HG03025 (cell line): ENCODE results near the gene UGGT1.
"Not testable (repeated sequence)": the region's sequence is repeated elsewhere in the genome, so short reads cannot be mapped to it uniquely, and the experiment has no call there.

Source experiments
- ATAC-seq: cut with Tn5 transposase; IDR thresholded peaks from one replicate; pipeline ENCODE4 v1.9.1; 2021; ENCODE audit warnings: mild to moderate bottlenecking, moderate library complexity; ENCODE audit not compliant: unreplicated experiment, low FRiP score

Gene UGGT1

GRCh38 chr2:128170776-128171175, 79.8 kb downstream of the UGGT1 start:
- ATAC-seq = no peak

GRCh38 chr2:128172191-128172590, 81.2 kb downstream of the UGGT1 start:
- no peak for ATAC-seq

- not testable (repeated sequence) for ATAC-seq
Measured at GRCh38 chr2:128174067-128174466, 83.1 kb downstream of the UGGT1 start.

- ATAC-seq = no peak
Measured at GRCh38 chr2:128177315-128177714, 86.3 kb downstream of the UGGT1 start.

- no peak for ATAC-seq
Measured at GRCh38 chr2:128178149-128178649, 87.2 kb downstream of the UGGT1 start.

GRCh38 chr2:128178650-128179460, 87.9 kb downstream of the UGGT1 start:
- no peak for ATAC-seq

GRCh38 chr2:128179461-128179755, 88.4 kb downstream of the UGGT1 start:
- ATAC-seq = no peak

- no peak for ATAC-seq
Measured at GRCh38 chr2:128180031-128180430, 89.0 kb downstream of the UGGT1 start.

GRCh38 chr2:128185576-128185975, 94.6 kb downstream of the UGGT1 start:
- ATAC-seq = no peak

GRCh38 chr2:128187032-128187654, 96.1 kb downstream of the UGGT1 start:
- ATAC-seq = no peak

GRCh38 chr2:128195435-128195984, 104.5 kb downstream of the UGGT1 start:
- ATAC-seq = no peak

- no peak for ATAC-seq
Measured at GRCh38 chr2:128196026-128196425, 105.0 kb downstream of the UGGT1 start.

- ATAC-seq = no peak
Measured at GRCh38 chr2:128196471-128196931, 105.5 kb downstream of the UGGT1 start.

- no peak for ATAC-seq
Measured at GRCh38 chr2:128197059-128197458, 106.1 kb downstream of the UGGT1 start.

- no peak for ATAC-seq
Measured at GRCh38 chr2:128198656-128199055, 107.7 kb downstream of the UGGT1 start.

- ATAC-seq = no peak
Measured at GRCh38 chr2:128199141-128199540, 108.1 kb downstream of the UGGT1 start.

GRCh38 chr2:128202791-128203190, 111.8 kb downstream of the UGGT1 start:
- ATAC-seq = no peak

- ATAC-seq = no peak
Measured at GRCh38 chr2:128206245-128206644, 115.2 kb downstream of the UGGT1 start.

- no peak for ATAC-seq
Measured at GRCh38 chr2:128208023-128208422, 117.0 kb downstream of the UGGT1 start.

- not testable (repeated sequence) for ATAC-seq
Measured at GRCh38 chr2:128208631-128209324, 117.8 kb downstream of the UGGT1 start.

- no peak for ATAC-seq
Measured at GRCh38 chr2:128214251-128214650, 123.3 kb downstream of the UGGT1 start.
